ENCODE data around the gene DHRSX.

Gene DHRSX

GRCh38 chrX:2498781-2499302 lies 1.9 kb downstream of the DHRSX start:
- H3K4me3 ChIP-seq (ENCODE audit: low read length) = peak overlapping the region; percentile 89
- H3K27ac ChIP-seq (ENCODE audit: low read depth, low read length) = peak overlapping the region; percentile 45
- H3K79me2 ChIP-seq (ENCODE audit: control insufficient read depth, low read length) = peaks cover 58% of the 10 kb centered on the region
- H3F3A ChIP-seq (ENCODE audit: control insufficient read depth, insufficient read depth) = peaks cover 7% of the 10 kb centered on the region
- H3K27me3 ChIP-seq (ENCODE audit: control insufficient read depth, low read length) = no peaks in the 10 kb centered on the region
- H3K9me3 ChIP-seq (ENCODE audit: control insufficient read depth, insufficient read depth, low read length) = no peaks in the 10 kb centered on the region
- H3K36me3 ChIP-seq (ENCODE audit: control insufficient read depth, low read length) = peaks cover 41% of the 10 kb centered on the region
- H3K4me2 ChIP-seq (ENCODE audit: low read length) = peak overlapping the region; percentile 83
- no peak for TF ChIP-seq CTCF (IDR thresholded peaks at IDR 0.05; ENCODE audit: low read depth, low read length, poor library complexity, severe bottlenecking)
- no peak for TF ChIP-seq EZH2phosphoT487 (IDR thresholded peaks at IDR 0.05; ENCODE audit: borderline replicate concordance, low read length)
- H4K20me1 ChIP-seq (ENCODE audit: control insufficient read depth, insufficient read depth, low read depth, low read length) = 0 out of 2 replicates have a peak, but pooled peaks cover 3% of the 10 kb centered on the region
- no peaks in the 10 kb centered on the region for H3K9me2 ChIP-seq (replicated peaks; ENCODE audit: control insufficient read depth, low read length)
- peaks cover 33% of the 10 kb centered on the region for H3K4me1 ChIP-seq (ENCODE audit: control insufficient read depth, low read length)

- H3K79me2 ChIP-seq (ENCODE audit: control insufficient read depth, low read length) = peaks cover 63% of the 10 kb centered on the region
Observed at GRCh38 chrX:2497961-2498780, 2.6 kb downstream of the DHRSX start.

GRCh38 chrX:2495595-2495994 lies 5.2 kb downstream of the DHRSX start:
- no peaks in the 10 kb centered on the region for H3K9me2 ChIP-seq (replicated peaks; ENCODE audit: control insufficient read depth, low read length)
- peaks cover 46% of the 10 kb centered on the region for H3K4me1 ChIP-seq (ENCODE audit: control insufficient read depth, low read length)
- TF ChIP-seq CTCF (IDR thresholded peaks at IDR 0.05; ENCODE audit: low read depth, low read length, poor library complexity, severe bottlenecking) (no peak), EZH2phosphoT487 (IDR thresholded peaks at IDR 0.05; ENCODE audit: borderline replicate concordance, low read length) (no peak)
- H3K27me3 ChIP-seq (ENCODE audit: control insufficient read depth, low read length) = no peaks in the 10 kb centered on the region
- peaks cover 52% of the 10 kb centered on the region for H3K36me3 ChIP-seq (ENCODE audit: control insufficient read depth, low read length)
- H4K20me1 ChIP-seq (ENCODE audit: control insufficient read depth, insufficient read depth, low read depth, low read length) = peaks cover 9% of the 10 kb centered on the region; the same call in 1 of the 2 replicates
- no peaks in the 10 kb centered on the region for H3K9me3 ChIP-seq (ENCODE audit: control insufficient read depth, insufficient read depth, low read length)
- H3F3A ChIP-seq (ENCODE audit: control insufficient read depth, insufficient read depth) = peaks cover 7% of the 10 kb centered on the region
- H3K79me2 ChIP-seq (ENCODE audit: control insufficient read depth, low read length) = peaks cover 86% of the 10 kb centered on the region
- no peak overlapping the region for H3K4me3 ChIP-seq (ENCODE audit: low read length)
- H3K4me2 ChIP-seq (ENCODE audit: low read length) = no peak overlapping the region
- H3K27ac ChIP-seq (ENCODE audit: low read depth, low read length) = no peak overlapping the region

More at GRCh38 chrX:2497961-2498780, 2.6 kb downstream of the DHRSX start:
- peaks cover 7% of the 10 kb centered on the region for H3F3A ChIP-seq (ENCODE audit: control insufficient read depth, insufficient read depth)
- peak overlapping the region; percentile 89 for H3K4me3 ChIP-seq (ENCODE audit: low read length)
- no peaks in the 10 kb centered on the region for H3K9me3 ChIP-seq (ENCODE audit: control insufficient read depth, insufficient read depth, low read length)
- H3K27me3 ChIP-seq (ENCODE audit: control insufficient read depth, low read length) = no peaks in the 10 kb centered on the region
- H3K36me3 ChIP-seq (ENCODE audit: control insufficient read depth, low read length) = peaks cover 41% of the 10 kb centered on the region
- H3K4me1 ChIP-seq (ENCODE audit: control insufficient read depth, low read length) = peaks cover 33% of the 10 kb centered on the region
- TF ChIP-seq EZH2phosphoT487 (IDR thresholded peaks at IDR 0.05; ENCODE audit: borderline replicate concordance, low read length) = no peak
- no peak for TF ChIP-seq CTCF (IDR thresholded peaks at IDR 0.05; ENCODE audit: low read depth, low read length, poor library complexity, severe bottlenecking)
- H4K20me1 ChIP-seq (ENCODE audit: control insufficient read depth, insufficient read depth, low read depth, low read length) = 0 out of 2 replicates have a peak, but pooled peaks cover 3% of the 10 kb centered on the region
- H3K4me2 ChIP-seq (ENCODE audit: low read length) = peak overlapping the region; percentile 83
- H3K9me2 ChIP-seq (replicated peaks; ENCODE audit: control insufficient read depth, low read length) = no peaks in the 10 kb centered on the region
- peak overlapping the region; percentile 45; the same call in 1 of the 2 replicates for H3K27ac ChIP-seq (ENCODE audit: low read depth, low read length)
